Measurements from ENCODE around the gene PYGL.
"Not testable (repeated sequence)": the region's sequence is repeated elsewhere in the genome, so short reads cannot be mapped to it uniquely, and the experiment has no call there.

PYGL gene

GRCh38 chr14:50954811-50955372 is 10.6 kb upstream of the PYGL start:
- no peak for DNase-seq (ENCODE audit: low read depth)

GRCh38 chr14:50953502-50953901 is 9.2 kb upstream of the PYGL start:
- no peak for DNase-seq (ENCODE audit: low read depth)

GRCh38 chr14:50951032-50951431 is 6.7 kb upstream of the PYGL start:
- no peak for DNase-seq (ENCODE audit: low read depth)

- no peak for DNase-seq (ENCODE audit: low read depth)
Observed at GRCh38 chr14:50948205-50948604, 3.9 kb upstream of the PYGL start.

GRCh38 chr14:50947446-50947845 is 3.2 kb upstream of the PYGL start:
- no peak for DNase-seq (ENCODE audit: low read depth)

- no peak for DNase-seq (ENCODE audit: low read depth)
Observed at GRCh38 chr14:50946234-50946935, 2.1 kb upstream of the PYGL start.

- DNase-seq (ENCODE audit: low read depth), result no peak
Observed at GRCh38 chr14:50944647-50945413, 547 bp upstream of the PYGL start.

GRCh38 chr14:50943261-50943942 is 881 bp downstream of the PYGL start:
- no peak for DNase-seq (ENCODE audit: low read depth)

GRCh38 chr14:50941638-50942037 is 2.6 kb downstream of the PYGL start:
- not testable (repeated sequence) for DNase-seq (ENCODE audit: low read depth)

- no peak for DNase-seq (ENCODE audit: low read depth)
Observed at GRCh38 chr14:50941151-50941550, 3.1 kb downstream of the PYGL start.

- no peak for DNase-seq (ENCODE audit: low read depth)
Observed at GRCh38 chr14:50937800-50938199, 6.5 kb downstream of the PYGL start.

GRCh38 chr14:50937325-50937724 is 7.0 kb downstream of the PYGL start:
- no peak for DNase-seq (ENCODE audit: low read depth)

- DNase-seq (ENCODE audit: low read depth), result no peak
Observed at GRCh38 chr14:50936882-50937281, 7.4 kb downstream of the PYGL start.

- no peak for DNase-seq (ENCODE audit: low read depth)
Observed at GRCh38 chr14:50936016-50936340, 8.3 kb downstream of the PYGL start.

- no peak for DNase-seq (ENCODE audit: low read depth)
Observed at GRCh38 chr14:50935126-50936015, 8.9 kb downstream of the PYGL start.

GRCh38 chr14:50932592-50933495 is 11.4 kb downstream of the PYGL start:
- no peak for DNase-seq (ENCODE audit: low read depth)

- DNase-seq (ENCODE audit: low read depth), result no peak
Observed at GRCh38 chr14:50932156-50932555, 12.1 kb downstream of the PYGL start.

- no peak for DNase-seq (ENCODE audit: low read depth)
Observed at GRCh38 chr14:50931559-50931958, 12.7 kb downstream of the PYGL start.

- no peak for DNase-seq (ENCODE audit: low read depth)
Observed at GRCh38 chr14:50929506-50929905, 14.8 kb downstream of the PYGL start.

GRCh38 chr14:50928002-50928635 is 16.2 kb downstream of the PYGL start:
- DNase-seq (ENCODE audit: low read depth), result no peak
